Upper lobe of left lung (tissue), 4 donors: ENCODE data around the gene CFAP52.

Experiments
- CTCF ChIP-seq, 6 experiments: fragments of 450-650 bp in 4 of 6; fragments of 200-600 bp in 2 of 6; sonication (generic) in 2 of 6; IDR thresholded peaks; one replicate each; pipeline ENCODE4 v1.5.1; 2016 to 2019; ENCODE audit warnings: antibody characterized with exemption in 6 of 6
- EP300 ChIP-seq, 4 donors: sonication (generic); formaldehyde crosslinking; IDR thresholded peaks; one replicate each; pipeline ENCODE4 v1.5.1; 2017; ENCODE audit warnings: antibody characterized with exemption in 4 of 4, control low read depth in 2 of 4
- POLR2A ChIP-seq, 4 donors: fragments of 450-650 bp; IDR thresholded peaks; one replicate each; pipeline ENCODE4 v1.5.1; 2016 to 2017; ENCODE audit warnings: antibody characterized with exemption in 4 of 4, mild to moderate bottlenecking in 2 of 4
- POLR2AphosphoS5 ChIP-seq, 2 donors: sonication (generic); formaldehyde crosslinking; IDR thresholded peaks; one replicate each; pipeline ENCODE4 v1.5.1; 2017; ENCODE audit warnings: antibody characterized with exemption in 2 of 2

- TF ChIP-seq POLR2A (IDR thresholded peaks at IDR 0.05): no peak
- TF ChIP-seq EP300 (IDR thresholded peaks at IDR 0.05): no peak
- TF ChIP-seq CTCF (IDR thresholded peaks at IDR 0.05): no peak
- TF ChIP-seq POLR2AphosphoS5 (IDR thresholded peaks at IDR 0.05): no peak
These were observed 8.4 kb upstream of the CFAP52 start for GRCh38 chr17:9568004-9568403.
